Measurements from ENCODE around the gene SUPT4H1. TPM values are rescaled to one million over a fixed set of nuclear protein-coding genes. Genes with fewer than 3 reads are reported as not detected.
A peak's percentile ranks its signal among the peaks of the same experiment; 100 is the strongest.

SUPT4H1 gene
- total RNA-seq, 2 donors from 2014 or later, result 50.0 to 51.4 TPM

GRCh38 chr17:58307468-58308172 is 44.4 kb downstream of the SUPT4H1 start:
- Histone ChIP-seq H3K4me3 (no peak overlapping the region), H3K27me3 (no peaks in the 10 kb centered on the region), H3K4me1 (no peaks in the 10 kb centered on the region), H3K9me3 (no peaks in the 10 kb centered on the region), H3K36me3 (no peaks in the 10 kb centered on the region), H3K27ac (no peak overlapping the region)
- TF ChIP-seq CTCF (IDR thresholded peaks at IDR 0.05), result no peak
- DNase-seq (ENCODE audit: low spot score), result no peak

GRCh38 chr17:58306131-58306951 is 45.7 kb downstream of the SUPT4H1 start:
- H3K9me3 ChIP-seq, result no peaks in the 10 kb centered on the region
- no peaks in the 10 kb centered on the region for H3K36me3 ChIP-seq
- TF ChIP-seq CTCF (IDR thresholded peaks at IDR 0.05), result no peak
- H3K4me3 ChIP-seq, result no peak overlapping the region
- H3K4me1 ChIP-seq, result no peaks in the 10 kb centered on the region
- DNase-seq (ENCODE audit: low spot score), result no peak
- no peak overlapping the region for H3K27ac ChIP-seq
- no peaks in the 10 kb centered on the region for H3K27me3 ChIP-seq

DNA sequence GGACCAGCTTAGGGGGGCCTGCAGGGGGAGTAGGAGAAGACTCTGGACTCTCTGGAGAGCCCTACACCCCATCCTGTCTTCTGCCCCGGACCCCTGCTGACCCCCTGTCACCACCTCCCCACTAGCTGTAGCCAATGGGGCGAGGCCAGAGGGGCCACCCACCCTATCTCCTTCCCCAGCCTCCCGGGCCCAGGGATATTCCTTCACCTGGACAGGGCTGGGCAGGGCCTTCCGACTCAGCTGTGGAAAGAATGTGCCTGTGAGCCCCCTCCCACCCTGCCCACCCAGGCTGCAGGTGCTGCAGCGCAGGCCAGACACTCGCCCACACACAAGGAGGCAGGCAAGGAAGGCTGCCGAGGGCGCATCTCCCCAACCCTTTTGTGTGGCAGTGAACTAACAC is 46.4 kb downstream of the SUPT4H1 start:
- Histone ChIP-seq H3K27me3 (no peaks in the 10 kb centered on the region), H3K27ac (no peak overlapping the region), H3K4me3 (no peak overlapping the region), H3K4me1 (no peaks in the 10 kb centered on the region), H3K9me3 (no peaks in the 10 kb centered on the region), H3K36me3 (no peaks in the 10 kb centered on the region)
- no peak for TF ChIP-seq CTCF (IDR thresholded peaks at IDR 0.05)
- no peak for DNase-seq (ENCODE audit: low spot score)

GRCh38 chr17:58304750-58305486 is 47.1 kb downstream of the SUPT4H1 start:
- no peaks in the 10 kb centered on the region for H3K4me1 ChIP-seq
- H3K4me3 ChIP-seq, result no peak overlapping the region
- no peaks in the 10 kb centered on the region for H3K9me3 ChIP-seq
- no peaks in the 10 kb centered on the region for H3K27me3 ChIP-seq
- no peak for TF ChIP-seq CTCF (IDR thresholded peaks at IDR 0.05)
- H3K36me3 ChIP-seq, result no peaks in the 10 kb centered on the region
- DNase-seq (ENCODE audit: low spot score), result no peak
- no peak overlapping the region for H3K27ac ChIP-seq

DNA sequence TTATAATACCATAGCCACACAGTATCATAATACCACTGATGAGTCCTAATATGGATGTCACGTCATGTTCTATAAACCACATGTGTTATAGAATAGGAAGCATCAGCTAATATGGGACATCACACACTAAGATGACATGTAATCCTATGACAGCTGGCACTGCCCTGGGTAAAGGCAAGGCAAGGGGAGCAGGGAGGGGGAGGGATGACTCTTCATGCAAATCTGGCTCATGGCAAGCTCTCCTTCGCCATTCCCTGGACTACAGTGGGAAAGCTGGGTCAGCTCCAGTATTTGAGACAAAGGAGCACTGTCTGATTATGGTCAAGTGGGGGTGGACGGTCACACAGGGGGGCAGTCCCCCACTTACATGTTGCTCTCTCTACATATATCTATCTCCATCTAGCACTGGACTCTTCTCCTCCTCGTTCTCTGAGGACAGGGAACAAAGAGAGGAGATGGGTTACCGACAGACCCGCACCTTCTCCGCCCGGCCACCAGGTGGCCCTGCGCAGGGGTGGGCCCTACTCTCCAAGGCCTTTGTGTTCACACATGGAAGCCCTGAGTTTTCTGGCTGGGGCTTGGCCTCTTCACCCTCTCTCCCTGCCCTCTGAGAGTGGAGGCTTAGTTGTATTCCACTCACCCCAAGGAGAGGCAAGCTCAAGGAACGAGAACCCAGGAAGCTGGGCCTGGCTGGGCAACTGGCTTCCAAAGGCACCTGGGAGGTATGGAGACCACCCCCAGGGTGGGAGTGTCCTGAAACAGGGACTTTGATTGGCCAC is 47.8 kb downstream of the SUPT4H1 start:
- Histone ChIP-seq H3K36me3 (no peaks in the 10 kb centered on the region), H3K27me3 (no peaks in the 10 kb centered on the region), H3K9me3 (no peaks in the 10 kb centered on the region), H3K4me3 (no peak overlapping the region), H3K27ac (no peak overlapping the region), H3K4me1 (no peaks in the 10 kb centered on the region)
- no peak for DNase-seq (ENCODE audit: low spot score)
- TF ChIP-seq CTCF (IDR thresholded peaks at IDR 0.05), result peak in 1 of 2 donors; percentile 67

Measured in right atrium auricular region (tissue), 2 donors.